K562 (cell line): ENCODE results near the gene ZNF691. TPM values are rescaled to one million over a fixed set of nuclear protein-coding genes. Genes with fewer than 3 reads are reported as not detected.

Experiments
- ATAC-seq: fragments of 200-7000 bp; cut with Tn5 transposase; 3 replicates; pipeline ENCODE4 v1.9.1; 2020; ENCODE audit warnings: moderate library complexity
- BruUV-seq: library from RNA; stranded (reverse); fragments of 400-500 nt; replicated peaks from 2 replicates; lab custom pipeline; 2021; lab: Mats Ljungman, UMichigan
- CTCF ChIA-PET: fragments of 300-600 bp; formaldehyde crosslinking; extraction: SDS; loops from one replicate; lab custom pipeline; 2021; ENCODE audit warnings: low intra/inter-chr PET ratio; lab: Yijun Ruan, JAX
- POLR2A ChIA-PET: fragments of 300-600, 350-650 bp; sonication (Branson Sonifier 250); formaldehyde crosslinking; extraction: SDS; loops from one replicate; lab custom pipeline; 2021; ENCODE audit warnings: antibody characterized with exemption, inconsistent platforms; lab: Yijun Ruan, JAX
- DNase-seq, 4 experiments: peaks; one replicate each; pipeline versions ENCODE4 v3.0.0 to v3.0.0-alpha.2; 2011 to 2018; ENCODE audit warnings: low spot score in 3 of 4, mixed read lengths in 3 of 4; ENCODE audit errors: extremely low read depth in 1 of 4
- FAIRE-seq: peaks from 2 replicates; lab custom pipeline; 2011; peaks lifted over from hg19 to GRCh38; lab: Jason Lieb, UNC
- H2AFZ ChIP-seq: 2 replicates; pipeline ENCODE4 v1.6.0; 2011; ENCODE audit warnings: low read depth, low read length, control low read depth, inconsistent platforms
- H3K27ac ChIP-seq: fragments of 200-600 bp; 3 replicates; pipeline ENCODE4 v1.8.0; 2011; ENCODE audit warnings: low read depth, mild to moderate bottlenecking, control low read depth, inconsistent platforms, low read length, moderate library complexity, mixed read lengths; ENCODE audit errors: extremely low read depth
- H3K27me3 ChIP-seq, 2 experiments: fragments of 300-600 bp in 1 of 2; 2 replicates in 1 of 2; 3 replicates in 1 of 2; pipeline versions ENCODE4 v1.6.0 to v1.8.0; 2011; ENCODE audit warnings: inconsistent platforms in 2 of 2, low read length in 2 of 2, mild to moderate bottlenecking in 1 of 2, mixed read lengths in 1 of 2, moderate library complexity in 1 of 2; ENCODE audit not compliant: control insufficient read depth in 2 of 2, insufficient read depth in 2 of 2
- H3K36me3 ChIP-seq: fragments of 300-600 bp; 3 replicates; pipeline ENCODE4 v1.8.0; 2011; ENCODE audit warnings: mild to moderate bottlenecking, low read length, inconsistent platforms; ENCODE audit not compliant: control insufficient read depth, insufficient read depth
- H3K4me1 ChIP-seq, 2 experiments: fragments of 200-600 bp in 1 of 2; replicated peaks in 1 of 2; 2 replicates in 1 of 2; 3 replicates in 1 of 2; pipeline versions ENCODE4 v1.5.1 to v1.8.0; 2011; ENCODE audit warnings: inconsistent platforms in 2 of 2, low read length in 2 of 2, mild to moderate bottlenecking in 1 of 2, mixed read lengths in 1 of 2, moderate library complexity in 1 of 2; ENCODE audit not compliant: control insufficient read depth in 2 of 2, insufficient read depth in 2 of 2
- H3K4me2 ChIP-seq: 2 replicates; pipeline ENCODE4 v1.6.1; 2011; ENCODE audit warnings: low read length, control low read depth, inconsistent platforms, mixed read lengths; ENCODE audit not compliant: insufficient read depth
- H3K4me3 ChIP-seq: fragments of 200-600 bp; sonication (generic), shearing (Covaris generic); 2 replicates; pipeline ENCODE4 v1.5.1; 2016; ENCODE audit warnings: control low read depth, inconsistent platforms
- H3K79me2 ChIP-seq: fragments of 200-600 bp; 3 replicates; pipeline ENCODE4 v1.8.0; 2011; ENCODE audit warnings: low read length, inconsistent platforms; ENCODE audit not compliant: control insufficient read depth, insufficient read depth
- H3K9ac ChIP-seq, 2 experiments: 2 replicates each; pipeline versions ENCODE4 v1.6.0 to v1.6.1; 2011; ENCODE audit warnings: low read depth in 2 of 2, low read length in 2 of 2, control low read depth in 1 of 2, inconsistent platforms in 1 of 2, mild to moderate bottlenecking in 1 of 2, mixed read lengths in 1 of 2; ENCODE audit not compliant: insufficient read depth in 1 of 2
- H3K9me1 ChIP-seq: one replicate; pipeline ENCODE4 v1.6.0; 2011; ENCODE audit warnings: inconsistent platforms, mild to moderate bottlenecking, low read length, moderate library complexity; ENCODE audit not compliant: control insufficient read depth, insufficient read depth
- H3K9me3 ChIP-seq: replicated peaks from 2 replicates; pipeline ENCODE4 v1.5.1; 2011; ENCODE audit warnings: low read depth, low read length, inconsistent platforms; ENCODE audit not compliant: control insufficient read depth, insufficient read depth
- H4K20me1 ChIP-seq: replicated peaks from 2 replicates; pipeline ENCODE4 v1.6.1; 2011; ENCODE audit warnings: low read length, inconsistent platforms, mixed read lengths; ENCODE audit not compliant: control insufficient read depth, insufficient read depth
- SIN3A ChIP-seq, 2 experiments: fragments of 150-350 bp in 1 of 2; IDR thresholded peaks; 2 replicates each; pipeline ENCODE4 v1.6.1; 2011 to 2016; ENCODE audit warnings: borderline replicate concordance in 2 of 2, low read depth in 2 of 2, low read length in 2 of 2, mild to moderate bottlenecking in 2 of 2, moderate library complexity in 2 of 2; ENCODE audit not compliant: control insufficient read depth in 1 of 2
- SMARCA4 ChIP-seq: fragments of 450-650 bp; IDR thresholded peaks from 2 replicates; pipeline ENCODE4 v1.6.1; 2016
- WGBS: fragments of 100-300 bp; shearing (Covaris generic); methylation state at CpG from one replicate; pipeline ENCODE4 v1.1.6; 2016; ENCODE audit warnings: low coverage, mixed read lengths; ENCODE audit not compliant: insufficient coverage; ENCODE audit errors: missing lambda C conversion rate; 5-methylcytosine and 5-hydroxymethylcytosine counted together
- in situ Hi-C: fragments of 300-500 bp; cut with MboI; formaldehyde crosslinking; loops from 4 replicates; pipeline ENCODE4 v1.15.0; 2018; ENCODE audit warnings: inconsistent platforms, mixed read lengths
- intact Hi-C: fragments of 100-400 bp; cut with micrococcal nuclease; formaldehyde crosslinking; loops from 2 replicates; pipeline ENCODE4 v1.14.2; 2022
- polyA plus RNA-seq, 8 experiments: library from polyadenylated mRNA; depleted of rRNA in 4 of 8; stranded (reverse) in 5 of 8; unstranded in 3 of 8; fragments of >200 nt; fragmentation: Nextera tagmentation in 2 of 8; fragmentation: Illumina TruSeq in 1 of 8; extraction: Ambion mirVana in 2 of 8; extraction: Trizol in 1 of 8; gene quantifications; 2 replicates each; pipeline versions ENCODE4 v1.2.1 to v1.2.3, GENCODE V29; 2011 to 2014; ENCODE audit warnings: inconsistent platforms in 1 of 8, missing spikeins in 1 of 8
- total RNA-seq, 7 experiments: library from RNA; depleted of rRNA in 6 of 7; stranded (reverse); fragments of >200 nt in 6 of 7; fragmentation: Illumina TruSeq in 2 of 7; extraction: Trizol in 2 of 7; gene quantifications; 2 replicates each; pipeline versions ENCODE4 v1.2.1 to v1.2.3, GENCODE V29; 2011 to 2021; ENCODE audit warnings: low replicate concordance in 1 of 7
- TF ChIP-seq, protein P1 (sequence below), 2 experiments: fragments of 450-650 bp in 1 of 2; sonication (generic) in 1 of 2; formaldehyde crosslinking in 1 of 2; IDR thresholded peaks; 2 replicates each; pipeline versions ENCODE4 v1.7.1 to v1.9.0; 2016 to 2022; ENCODE audit warnings: inconsistent platforms in 1 of 2, mild to moderate bottlenecking in 1 of 2, missing genetic modification reagents in 1 of 2
- TF ChIP-seq, protein P2 (sequence below): fragments of 450-650 bp; IDR thresholded peaks from 2 replicates; pipeline ENCODE4 v1.7.0; 2016; ENCODE audit warnings: borderline replicate concordance

The ZNF691 gene
- total and polyA plus RNA-seq, 9 of the 15 experiments (the other 6 are each of a cell fraction or from before 2014, with no cell fraction given): 10.7 to 30.4 (median 14.8) TPM

DNA sequence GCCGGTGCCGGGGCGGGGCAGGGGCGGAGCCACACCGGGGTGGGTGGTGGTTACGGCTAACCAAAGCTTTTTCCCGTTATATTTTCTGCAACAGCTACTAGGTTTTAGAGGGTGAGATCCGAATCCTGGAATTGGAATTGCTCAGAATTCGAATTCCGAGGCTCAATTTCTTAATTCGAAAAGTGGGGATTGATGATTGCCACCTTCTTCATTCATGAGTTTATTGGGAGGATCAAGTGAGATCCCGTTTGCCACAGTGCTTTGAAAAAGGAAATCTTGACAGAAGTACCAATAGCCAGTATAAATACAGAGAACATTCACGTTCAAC is 29.0 kb upstream of the ZNF691 start:
- peak overlapping the region; percentile 79 for H3K4me3 ChIP-seq
- H3K9me1 ChIP-seq: no peaks in the 10 kb centered on the region
- H3K9ac ChIP-seq: peak overlapping the region; percentile 40 to 74; a peak in 3 of 4 replicates
- H2AFZ ChIP-seq: peak overlapping the region; percentile 83
- H3K9me3 ChIP-seq: no peaks in the 10 kb centered on the region
- TF ChIP-seq, protein P1, sequence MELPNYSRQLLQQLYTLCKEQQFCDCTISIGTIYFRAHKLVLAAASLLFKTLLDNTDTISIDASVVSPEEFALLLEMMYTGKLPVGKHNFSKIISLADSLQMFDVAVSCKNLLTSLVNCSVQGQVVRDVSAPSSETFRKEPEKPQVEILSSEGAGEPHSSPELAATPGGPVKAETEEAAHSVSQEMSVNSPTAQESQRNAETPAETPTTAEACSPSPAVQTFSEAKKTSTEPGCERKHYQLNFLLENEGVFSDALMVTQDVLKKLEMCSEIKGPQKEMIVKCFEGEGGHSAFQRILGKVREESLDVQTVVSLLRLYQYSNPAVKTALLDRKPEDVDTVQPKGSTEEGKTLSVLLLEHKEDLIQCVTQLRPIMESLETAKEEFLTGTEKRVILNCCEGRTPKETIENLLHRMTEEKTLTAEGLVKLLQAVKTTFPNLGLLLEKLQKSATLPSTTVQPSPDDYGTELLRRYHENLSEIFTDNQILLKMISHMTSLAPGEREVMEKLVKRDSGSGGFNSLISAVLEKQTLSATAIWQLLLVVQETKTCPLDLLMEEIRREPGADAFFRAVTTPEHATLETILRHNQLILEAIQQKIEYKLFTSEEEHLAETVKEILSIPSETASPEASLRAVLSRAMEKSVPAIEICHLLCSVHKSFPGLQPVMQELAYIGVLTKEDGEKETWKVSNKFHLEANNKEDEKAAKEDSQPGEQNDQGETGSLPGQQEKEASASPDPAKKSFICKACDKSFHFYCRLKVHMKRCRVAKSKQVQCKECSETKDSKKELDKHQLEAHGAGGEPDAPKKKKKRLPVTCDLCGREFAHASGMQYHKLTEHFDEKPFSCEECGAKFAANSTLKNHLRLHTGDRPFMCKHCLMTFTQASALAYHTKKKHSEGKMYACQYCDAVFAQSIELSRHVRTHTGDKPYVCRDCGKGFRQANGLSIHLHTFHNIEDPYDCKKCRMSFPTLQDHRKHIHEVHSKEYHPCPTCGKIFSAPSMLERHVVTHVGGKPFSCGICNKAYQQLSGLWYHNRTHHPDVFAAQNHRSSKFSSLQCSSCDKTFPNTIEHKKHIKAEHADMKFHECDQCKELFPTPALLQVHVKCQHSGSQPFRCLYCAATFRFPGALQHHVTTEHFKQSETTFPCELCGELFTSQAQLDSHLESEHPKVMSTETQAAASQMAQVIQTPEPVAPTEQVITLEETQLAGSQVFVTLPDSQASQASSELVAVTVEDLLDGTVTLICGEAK (IDR thresholded peaks at IDR 0.05): 0 out of 2 replicates have a peak, but pooled peaks have one; percentile 6
- TF ChIP-seq, protein P1 (CRISPR knock-in tag; IDR thresholded peaks at IDR 0.05): no peak
- TF ChIP-seq, protein P2, sequence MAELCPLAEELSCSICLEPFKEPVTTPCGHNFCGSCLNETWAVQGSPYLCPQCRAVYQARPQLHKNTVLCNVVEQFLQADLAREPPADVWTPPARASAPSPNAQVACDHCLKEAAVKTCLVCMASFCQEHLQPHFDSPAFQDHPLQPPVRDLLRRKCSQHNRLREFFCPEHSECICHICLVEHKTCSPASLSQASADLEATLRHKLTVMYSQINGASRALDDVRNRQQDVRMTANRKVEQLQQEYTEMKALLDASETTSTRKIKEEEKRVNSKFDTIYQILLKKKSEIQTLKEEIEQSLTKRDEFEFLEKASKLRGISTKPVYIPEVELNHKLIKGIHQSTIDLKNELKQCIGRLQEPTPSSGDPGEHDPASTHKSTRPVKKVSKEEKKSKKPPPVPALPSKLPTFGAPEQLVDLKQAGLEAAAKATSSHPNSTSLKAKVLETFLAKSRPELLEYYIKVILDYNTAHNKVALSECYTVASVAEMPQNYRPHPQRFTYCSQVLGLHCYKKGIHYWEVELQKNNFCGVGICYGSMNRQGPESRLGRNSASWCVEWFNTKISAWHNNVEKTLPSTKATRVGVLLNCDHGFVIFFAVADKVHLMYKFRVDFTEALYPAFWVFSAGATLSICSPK: no peak
- TF ChIP-seq SMARCA4: 0 out of 2 replicates have a peak, but pooled peaks have one; percentile 18
- 0 out of 4 replicates have a peak, but pooled peaks of 1 of the 2 experiments have one; percentile 5 for TF ChIP-seq SIN3A (IDR thresholded peaks at IDR 0.05; ENCODE audit: borderline replicate concordance in 2 of 2, control insufficient read depth in 1 of 2, low read depth in 2 of 2, low read length in 2 of 2)
- TF ChIP-seq, all 486 proteins: peak for 3
- in situ Hi-C loops (no loop called here), intact Hi-C loops (loop anchor here (1.0 kb wide), 1 partner anchor 8 kb away; no protein-coding TSS in a partner anchor)
- peaks cover 38% of the 10 kb centered on the region for H3K79me2 ChIP-seq
- no peak for ATAC-seq
- WGBS: 3% methylated on average over 10 of the region's 13 CpGs
- CTCF ChIA-PET: no interaction called here
- H3K36me3 ChIP-seq: peaks cover 8% of the 10 kb centered on the region; the same call in 2 of the 3 replicates
- H3K27me3 ChIP-seq: no peaks in the 10 kb centered on the region
- BruUV-seq: no TSS peak
- no peaks in the 10 kb centered on the region for H4K20me1 ChIP-seq
- H3K4me2 ChIP-seq: peak overlapping the region; percentile 87
- no peak for FAIRE-seq
- no peak for DNase-seq
- H3K27ac ChIP-seq: peak overlapping the region; percentile 99; the same call in 2 of the 3 replicates
- peaks cover 16 to 38% of the 10 kb centered on the region in 2 experiments for H3K4me1 ChIP-seq
- POLR2A ChIA-PET: interaction anchor here (0.5 to 8.7 kb wide), 8 partner anchors 11 to 252 kb away, joined by 3 to 76 read pairs (median 4); partner anchors contain the start of genes C1orf50, P3H1 and ZNF691
